Mucosa of descending colon (tissue), 3 donors: ENCODE measurements around the gene NEDD4. TPM values are rescaled to one million over a fixed set of nuclear protein-coding genes. Genes with fewer than 3 reads are reported as not detected.
"Not testable (repeated sequence)": the region's sequence is repeated elsewhere in the genome, so short reads cannot be mapped to it uniquely, and the experiment has no call there.

Experiments used
- ATAC-seq: fragments of 200-7000 bp; cut with Tn5 transposase; one replicate; pipeline ENCODE4 v1.9.1; 2020; ENCODE audit warnings: mild to moderate bottlenecking, moderate library complexity
- DNase-seq, 3 donors: peaks; one replicate each; pipeline ENCODE4 v3.0.0-alpha.2; 2020
- H3K36me3 ChIP-seq: fragments of 200-600 bp; one replicate; pipeline ENCODE4 v1.8.0; 2021; ENCODE audit warnings: low read depth, mild to moderate bottlenecking
- H3K4me1 ChIP-seq: fragments of 200-600 bp; one replicate; pipeline ENCODE4 v1.8.0; 2021; ENCODE audit warnings: low read depth, mild to moderate bottlenecking
- H3K4me3 ChIP-seq: fragments of 200-600 bp; one replicate; pipeline ENCODE4 v1.8.0; 2021; ENCODE audit warnings: mild to moderate bottlenecking
- H3K9me3 ChIP-seq: fragments of 200-600 bp; one replicate; pipeline ENCODE4 v1.8.0; 2021; ENCODE audit warnings: mild to moderate bottlenecking
- intact Hi-C, 2 donors: fragments of 100-400 bp; cut with DNase I in 1 of 2; cut with micrococcal nuclease in 1 of 2; formaldehyde crosslinking; loops; one replicate each; pipeline versions ENCODE4 v1.11.0 to v1.11.1; 2022; cut with DNase I, micrococcal nuclease
- total RNA-seq, 3 donors: library from RNA; stranded (reverse); fragmentation: NEBNext Ultra II Directional in 2 of 3; extraction: Animal tissue kit (Norgen Biotek cat#: 25700) in 2 of 3; gene quantifications; one replicate each; pipeline versions ENCODE4 v1.2.1 to v1.2.4, GENCODE V29; 2021 to 2023
- TF ChIP-seq, protein P1 (sequence below): fragments of 200-600 bp; IDR thresholded peaks from one replicate; pipeline ENCODE4 v1.8.0; 2022; ENCODE audit warnings: antibody characterized with exemption, mild to moderate bottlenecking
- donor health status: DM: no; HTN: no; CAD: no; lungs with moderate emphysema.
- donor health status: DM: no; HTN: no; CAD: no.
- donor health status: DM: no; HTN: yes; CAD: no.

NEDD4 gene
- total RNA-seq, 3 donors from 2014 or later: 9.3 to 21.5 (median 10.2) TPM

- DNase-seq: no peak
Measured at GRCh38 chr15:55960946-55961345, 32.5 kb downstream of the NEDD4 start.

GRCh38 chr15:55959744-55960447 lies 33.5 kb downstream of the NEDD4 start:
- TF ChIP-seq, protein P1, sequence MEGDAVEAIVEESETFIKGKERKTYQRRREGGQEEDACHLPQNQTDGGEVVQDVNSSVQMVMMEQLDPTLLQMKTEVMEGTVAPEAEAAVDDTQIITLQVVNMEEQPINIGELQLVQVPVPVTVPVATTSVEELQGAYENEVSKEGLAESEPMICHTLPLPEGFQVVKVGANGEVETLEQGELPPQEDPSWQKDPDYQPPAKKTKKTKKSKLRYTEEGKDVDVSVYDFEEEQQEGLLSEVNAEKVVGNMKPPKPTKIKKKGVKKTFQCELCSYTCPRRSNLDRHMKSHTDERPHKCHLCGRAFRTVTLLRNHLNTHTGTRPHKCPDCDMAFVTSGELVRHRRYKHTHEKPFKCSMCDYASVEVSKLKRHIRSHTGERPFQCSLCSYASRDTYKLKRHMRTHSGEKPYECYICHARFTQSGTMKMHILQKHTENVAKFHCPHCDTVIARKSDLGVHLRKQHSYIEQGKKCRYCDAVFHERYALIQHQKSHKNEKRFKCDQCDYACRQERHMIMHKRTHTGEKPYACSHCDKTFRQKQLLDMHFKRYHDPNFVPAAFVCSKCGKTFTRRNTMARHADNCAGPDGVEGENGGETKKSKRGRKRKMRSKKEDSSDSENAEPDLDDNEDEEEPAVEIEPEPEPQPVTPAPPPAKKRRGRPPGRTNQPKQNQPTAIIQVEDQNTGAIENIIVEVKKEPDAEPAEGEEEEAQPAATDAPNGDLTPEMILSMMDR: no peak
- intact Hi-C loops: no loop called here
- Histone ChIP-seq H3K36me3 (no peaks in the 10 kb centered on the region), H3K4me3 (no peak overlapping the region), H3K4me1 (no peaks in the 10 kb centered on the region), H3K9me3 (no peaks in the 10 kb centered on the region)
- no peak for ATAC-seq
- no peak for DNase-seq

More at GRCh38 chr15:55960946-55961345, 32.5 kb downstream of the NEDD4 start:
- TF ChIP-seq, protein P1: no peak
- no peak overlapping the region for H3K4me3 ChIP-seq
- no peak for ATAC-seq
- H3K4me1 ChIP-seq: no peaks in the 10 kb centered on the region
- intact Hi-C loops: no loop called here
- H3K36me3 ChIP-seq: no peaks in the 10 kb centered on the region
- no peaks in the 10 kb centered on the region for H3K9me3 ChIP-seq

- no peaks in the 10 kb centered on the region for H3K36me3 ChIP-seq
- H3K9me3 ChIP-seq: no peaks in the 10 kb centered on the region
- ATAC-seq (no peak), DNase-seq (no peak)
- no peaks in the 10 kb centered on the region for H3K4me1 ChIP-seq
- intact Hi-C loops: no loop called here
- TF ChIP-seq, protein P1: no peak
- no peak overlapping the region for H3K4me3 ChIP-seq
Measured at GRCh38 chr15:55958349-55958748, 35.1 kb downstream of the NEDD4 start.

DNA sequence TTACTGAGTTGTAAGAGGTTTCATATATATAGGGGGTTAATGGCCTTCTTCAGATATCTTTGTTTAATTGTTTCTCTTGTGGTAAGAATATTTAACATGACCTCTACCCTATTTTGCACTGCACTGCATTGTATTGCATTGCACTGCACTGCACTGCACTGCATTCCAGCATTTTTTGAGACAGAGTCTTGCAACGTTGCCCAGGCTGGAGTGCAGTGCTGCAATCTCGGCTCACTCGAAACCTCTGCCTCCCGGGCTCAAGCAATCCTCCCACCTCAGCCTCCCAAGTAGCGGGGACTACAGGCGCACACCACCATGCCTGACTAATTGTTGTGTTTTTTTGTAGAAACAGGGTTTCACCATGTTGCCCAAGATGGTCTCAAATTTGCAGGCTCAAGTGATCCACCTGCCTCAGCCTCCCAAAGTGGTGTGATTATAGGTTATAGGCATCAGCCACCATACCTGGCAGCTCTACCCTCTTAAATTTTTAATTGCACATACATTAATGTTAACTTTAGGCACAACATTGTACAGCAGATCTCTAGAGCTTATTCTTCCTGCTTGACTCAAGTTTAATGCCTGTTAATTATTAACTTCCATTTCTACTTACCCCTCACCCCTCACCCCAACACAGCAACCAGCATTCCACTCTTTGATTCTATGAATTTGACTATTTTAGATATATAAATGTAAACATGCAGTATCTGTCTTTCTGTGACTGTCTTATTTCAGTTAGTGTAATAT lies 38.4 kb downstream of the NEDD4 start:
- H3K36me3 ChIP-seq: no peaks in the 10 kb centered on the region
- no peak for ATAC-seq
- TF ChIP-seq, protein P1: no peak
- no peak for DNase-seq
- no peaks in the 10 kb centered on the region for H3K4me1 ChIP-seq
- H3K4me3 ChIP-seq: no peak overlapping the region
- intact Hi-C loops: no loop called here
- H3K9me3 ChIP-seq: no peaks in the 10 kb centered on the region

- DNase-seq: peak in 1 of 3 donors; percentile 23
- H3K36me3 ChIP-seq, intact Hi-C loops, H3K9me3 ChIP-seq, H3K4me3 ChIP-seq, H3K4me1 ChIP-seq: not testable (repeated sequence)
- ATAC-seq: peak; percentile 90
Measured at GRCh38 chr15:55952501-55953274, 40.7 kb downstream of the NEDD4 start.

DNA sequence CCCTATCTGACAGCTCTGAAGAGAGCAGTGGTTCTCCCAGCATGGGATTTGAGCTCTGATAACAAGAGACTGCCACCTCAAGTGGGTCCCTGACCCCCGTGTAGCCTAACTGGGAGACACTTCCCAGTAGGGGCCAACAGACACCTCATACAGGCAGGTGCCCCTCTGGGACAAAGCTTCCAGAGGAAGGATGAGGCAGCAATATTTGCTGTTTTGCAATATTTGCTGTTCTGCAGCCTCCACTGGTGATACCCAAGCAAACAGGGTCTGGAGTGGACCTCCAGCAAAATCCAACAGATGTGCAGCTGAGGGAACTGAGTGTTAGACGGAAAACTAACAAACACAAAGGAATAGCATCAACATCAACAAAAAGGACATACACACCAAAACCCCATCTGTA lies 48.8 kb downstream of the NEDD4 start:
- not testable (repeated sequence) for DNase-seq, H3K4me3 ChIP-seq

More for the DNA sequence above, 48.8 kb downstream of the NEDD4 start:
- H3K9me3 ChIP-seq, intact Hi-C loops, H3K4me1 ChIP-seq, H3K36me3 ChIP-seq, ATAC-seq: not testable (repeated sequence)
